K562 (cell line): ENCODE data around the gene ZBTB32. TPM values are rescaled to one million over a fixed set of nuclear protein-coding genes. Genes with fewer than 3 reads are reported as not detected.

ENCODE experiments used
- GTF2B ChIP-seq: IDR thresholded peaks from 2 replicates; pipeline ENCODE4 v1.6.1; 2011; ENCODE audit not compliant: insufficient read length; ENCODE audit errors: extremely low read depth
- JUN ChIP-seq, 2 experiments: sonication (generic) in 1 of 2; formaldehyde crosslinking in 1 of 2; IDR thresholded peaks; 2 replicates each; pipeline versions ENCODE4 v1.6.1 to v1.8.0; 2012 to 2022; ENCODE audit warnings: borderline replicate concordance in 2 of 2, mild to moderate bottlenecking in 2 of 2, improper control_type of control experiment in 1 of 2, low read depth in 1 of 2, low read length in 1 of 2, missing genetic modification reagents in 1 of 2
- KDM5B ChIP-seq: fragments of 200-600 bp; sonication (generic); IDR thresholded peaks from 2 replicates; pipeline ENCODE4 v1.6.1; 2012; ENCODE audit warnings: low read depth, mild to moderate bottlenecking, moderate library complexity, low read length, control low read depth, inconsistent platforms; ENCODE audit not compliant: insufficient replicate concordance
- MGA ChIP-seq: fragments of 450-650 bp; IDR thresholded peaks from 2 replicates; pipeline ENCODE4 v1.6.1; 2016; ENCODE audit warnings: mild to moderate bottlenecking, moderate library complexity
- MYC ChIP-seq, 2 experiments: fragments of 250-450 bp in 1 of 2; sonication (Bioruptor Pico) in 1 of 2; IDR thresholded peaks; 2 replicates each; pipeline versions ENCODE4 v1.5.1 to v1.6.1; 2012 to 2021; ENCODE audit warnings: low read depth in 2 of 2, borderline replicate concordance in 1 of 2, improper control_type of control experiment in 1 of 2, low read length in 1 of 2, mild to moderate bottlenecking in 1 of 2, moderate library complexity in 1 of 2
- POLR2G ChIP-seq: fragments of 200-400 bp; formaldehyde crosslinking; IDR thresholded peaks from 2 replicates; pipeline ENCODE4 v1.6.1; 2017; ENCODE audit warnings: low read depth, mild to moderate bottlenecking, antibody characterized with exemption, low read length, moderate library complexity
- ZFX ChIP-seq: sonication (generic); formaldehyde crosslinking; IDR thresholded peaks from 2 replicates; pipeline ENCODE4 v1.8.0; 2022; ENCODE audit warnings: mild to moderate bottlenecking, missing genetic modification reagents, moderate library complexity
- ZNF3 ChIP-seq: fragments of 250-450 bp; sonication (Bioruptor Pico); IDR thresholded peaks from 2 replicates; pipeline ENCODE4 v1.5.0; 2021; ENCODE audit warnings: mild to moderate bottlenecking, moderate library complexity
- ZNF780A ChIP-seq: fragments of 250-450 bp; sonication (Bioruptor Pico); IDR thresholded peaks from 2 replicates; pipeline ENCODE4 v1.5.0; 2021; ENCODE audit warnings: mild to moderate bottlenecking
- ZZZ3 ChIP-seq: fragments of 450-650 bp; IDR thresholded peaks from 2 replicates; pipeline ENCODE4 v1.6.1; 2016; ENCODE audit warnings: antibody characterized with exemption, mild to moderate bottlenecking, moderate library complexity
- polyA plus RNA-seq, 8 experiments: library from polyadenylated mRNA; depleted of rRNA in 4 of 8; stranded (reverse) in 5 of 8; unstranded in 3 of 8; fragments of >200 nt; fragmentation: Nextera tagmentation in 2 of 8; fragmentation: Illumina TruSeq in 1 of 8; extraction: Ambion mirVana in 2 of 8; extraction: Trizol in 1 of 8; gene quantifications; 2 replicates each; pipeline versions ENCODE4 v1.2.1 to v1.2.3, GENCODE V29; 2011 to 2014; ENCODE audit warnings: inconsistent platforms in 1 of 8, missing spikeins in 1 of 8
- total RNA-seq, 7 experiments: library from RNA; depleted of rRNA in 6 of 7; stranded (reverse); fragments of >200 nt in 6 of 7; fragmentation: Illumina TruSeq in 2 of 7; extraction: Trizol in 2 of 7; gene quantifications; 2 replicates each; pipeline versions ENCODE4 v1.2.1 to v1.2.3, GENCODE V29; 2011 to 2021; ENCODE audit warnings: low replicate concordance in 1 of 7
- TF ChIP-seq, protein P1 (sequence below), 2 experiments: fragments of 250-450 bp in 1 of 2; fragments of 450-650 bp in 1 of 2; sonication (Bioruptor Pico) in 1 of 2; IDR thresholded peaks; 2 replicates each; pipeline versions ENCODE4 v1.6.1 to v1.8.0; 2016 to 2021; ENCODE audit warnings: mild to moderate bottlenecking in 2 of 2, moderate library complexity in 2 of 2, missing compliant biosample characterization in 1 of 2, missing genetic modification characterization in 1 of 2

Gene ZBTB32
- total and polyA plus RNA-seq, 9 of the 15 experiments (the other 6 are each of a cell fraction or from before 2014, with no cell fraction given), result 0.20 TPM; not detected in 8

GRCh38 chr19:35715981-35716800 lies 11.8 kb downstream of the ZBTB32 start (continued):
- TF ChIP-seq POLR2G (no peak), ZNF780A (CRISPR knock-in tag) (no peak), ZZZ3 (no peak), KDM5B (peak; percentile 27), MYC (IDR thresholded peaks at IDR 0.05; ENCODE audit: low read depth, low read length) (no peak), MYC (CRISPR knock-in tag; IDR thresholded peaks at IDR 0.05; ENCODE audit: borderline replicate concordance, low read depth) (no peak), GTF2B (no peak), ZFX (CRISPR knock-in tag) (no peak), ZNF3 (no peak), JUN (IDR thresholded peaks at IDR 0.05; ENCODE audit: borderline replicate concordance, low read depth, low read length) (no peak), JUN (CRISPR knock-in tag; IDR thresholded peaks at IDR 0.05; ENCODE audit: borderline replicate concordance) (0 out of 2 replicates have a peak, but pooled peaks have one; percentile 8), MGA (peak; percentile 89)
- TF ChIP-seq, protein P1, sequence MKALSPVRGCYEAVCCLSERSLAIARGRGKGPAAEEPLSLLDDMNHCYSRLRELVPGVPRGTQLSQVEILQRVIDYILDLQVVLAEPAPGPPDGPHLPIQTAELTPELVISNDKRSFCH (CRISPR knock-in tag; IDR thresholded peaks at IDR 0.05), result no peak
- TF ChIP-seq, protein P1 (tag; IDR thresholded peaks at IDR 0.05), result peak; percentile 67; the same call in 1 of the 2 replicates
